ENCODE measurements around the gene LRR1.
"Not testable (repeated sequence)": the region's sequence is repeated elsewhere in the genome, so short reads cannot be mapped to it uniquely, and the experiment has no call there.

Gene LRR1

GRCh38 chr14:49586673-49587460, 11.9 kb upstream of the LRR1 start:
- peak; percentile 85 for DNase-seq

DNA sequence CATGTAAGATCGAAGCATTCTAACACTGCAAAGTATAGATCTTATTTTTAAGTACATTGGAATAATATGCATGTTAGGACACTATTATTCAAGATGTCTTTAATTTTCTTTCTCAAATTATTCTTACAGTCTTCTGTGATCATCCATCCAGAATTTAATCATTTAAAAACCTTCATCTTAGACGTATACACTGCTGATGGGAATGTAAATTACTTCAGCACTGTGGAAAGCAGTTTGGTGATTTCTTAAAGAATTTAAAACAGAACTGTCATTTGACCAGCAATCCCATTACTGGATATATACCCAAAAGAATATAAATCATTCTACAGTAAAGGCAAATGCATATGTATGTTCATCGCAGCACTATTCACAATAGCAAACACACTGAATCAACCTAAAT, 9.4 kb upstream of the LRR1 start:
- no peak for DNase-seq

- DNase-seq, result no peak
Observed at GRCh38 chr14:49593016-49593415, 5.7 kb upstream of the LRR1 start.

DNA sequence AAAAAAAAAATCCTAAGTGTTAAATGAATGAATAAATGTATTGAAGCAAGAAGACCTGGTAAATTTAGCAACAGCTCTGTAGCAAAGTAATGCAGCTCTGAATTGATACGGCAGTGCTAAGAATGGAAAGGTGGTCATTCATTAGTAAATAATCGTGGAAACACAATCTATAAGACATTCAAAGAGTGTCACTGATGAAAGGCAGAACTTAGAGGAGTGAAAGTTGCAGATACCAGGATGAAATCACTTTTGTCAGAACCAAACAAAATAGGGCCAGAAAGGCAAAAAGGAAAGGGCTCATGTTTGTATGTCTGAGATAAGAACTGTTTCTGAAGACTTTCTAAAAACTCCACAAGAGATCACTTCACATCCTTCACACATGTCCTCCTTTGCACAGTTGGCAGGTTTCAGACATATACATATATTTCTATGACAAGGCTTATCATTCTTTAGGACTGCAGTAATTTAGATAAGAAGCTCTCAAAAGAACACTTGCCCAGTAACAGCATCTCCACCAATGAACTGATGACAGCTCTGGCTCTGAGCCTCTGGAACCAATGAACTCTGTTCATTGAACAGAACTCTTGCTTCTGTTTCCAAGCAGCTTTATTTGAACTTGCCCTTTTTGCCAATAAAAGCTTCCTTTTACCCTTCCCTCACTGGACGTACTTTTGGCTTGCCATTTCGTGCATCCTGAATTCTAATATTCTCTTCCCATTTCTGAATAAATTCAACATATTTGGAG, 4.2 kb upstream of the LRR1 start:
- DNase-seq, result no peak

- DNase-seq, result no peak
Observed at GRCh38 chr14:49598189-49598484, 603 bp upstream of the LRR1 start.

GRCh38 chr14:49607583-49607982, 8.8 kb downstream of the LRR1 start:
- DNase-seq, result no peak

DNA sequence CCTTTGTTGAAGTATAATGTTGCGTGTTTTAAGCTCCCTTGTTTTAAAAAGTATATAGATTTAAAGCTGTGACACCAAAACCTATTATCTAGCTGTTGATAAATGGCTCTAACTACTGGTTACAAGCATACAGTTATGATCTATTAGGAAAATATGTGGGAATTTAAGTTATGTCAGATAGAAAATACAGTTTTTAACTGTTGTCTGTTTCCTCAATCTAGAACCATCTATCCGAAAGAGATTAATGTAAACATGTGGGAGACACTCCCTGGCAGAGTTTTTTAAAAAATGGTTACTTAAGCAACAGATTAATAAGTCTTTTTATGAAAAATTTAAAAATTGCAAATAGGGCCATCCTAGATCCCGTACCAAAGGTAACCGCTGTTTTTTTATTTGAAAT, 13.5 kb downstream of the LRR1 start:
- no peak for DNase-seq

GRCh38 chr14:49612671-49613070, 13.9 kb downstream of the LRR1 start:
- DNase-seq, result no peak

- no peak for DNase-seq
Observed at GRCh38 chr14:49614196-49614595, 15.5 kb downstream of the LRR1 start.

GRCh38 chr14:49615776-49616175, 17.0 kb downstream of the LRR1 start:
- DNase-seq, result no peak

GRCh38 chr14:49617852-49618519, 19.2 kb downstream of the LRR1 start:
- DNase-seq, result no peak

- DNase-seq, result not testable (repeated sequence)
Observed at GRCh38 chr14:49619273-49619672, 20.5 kb downstream of the LRR1 start.

- no peak for DNase-seq
Observed at GRCh38 chr14:49619730-49620129, 21.0 kb downstream of the LRR1 start.

GRCh38 chr14:49620182-49621113, 21.7 kb downstream of the LRR1 start, which contains the start of the genes MGAT2 and RPL36AL:
Gene MGAT2 (plus strand): TSS chr14:49620799. CDS start chr14:49621269, 470 bp downstream.
Gene RPL36AL (minus strand): TSS chr14:49620626. CDS start chr14:49619104, 1,522 bp downstream.
- peak; percentile 95 for DNase-seq

DNA sequence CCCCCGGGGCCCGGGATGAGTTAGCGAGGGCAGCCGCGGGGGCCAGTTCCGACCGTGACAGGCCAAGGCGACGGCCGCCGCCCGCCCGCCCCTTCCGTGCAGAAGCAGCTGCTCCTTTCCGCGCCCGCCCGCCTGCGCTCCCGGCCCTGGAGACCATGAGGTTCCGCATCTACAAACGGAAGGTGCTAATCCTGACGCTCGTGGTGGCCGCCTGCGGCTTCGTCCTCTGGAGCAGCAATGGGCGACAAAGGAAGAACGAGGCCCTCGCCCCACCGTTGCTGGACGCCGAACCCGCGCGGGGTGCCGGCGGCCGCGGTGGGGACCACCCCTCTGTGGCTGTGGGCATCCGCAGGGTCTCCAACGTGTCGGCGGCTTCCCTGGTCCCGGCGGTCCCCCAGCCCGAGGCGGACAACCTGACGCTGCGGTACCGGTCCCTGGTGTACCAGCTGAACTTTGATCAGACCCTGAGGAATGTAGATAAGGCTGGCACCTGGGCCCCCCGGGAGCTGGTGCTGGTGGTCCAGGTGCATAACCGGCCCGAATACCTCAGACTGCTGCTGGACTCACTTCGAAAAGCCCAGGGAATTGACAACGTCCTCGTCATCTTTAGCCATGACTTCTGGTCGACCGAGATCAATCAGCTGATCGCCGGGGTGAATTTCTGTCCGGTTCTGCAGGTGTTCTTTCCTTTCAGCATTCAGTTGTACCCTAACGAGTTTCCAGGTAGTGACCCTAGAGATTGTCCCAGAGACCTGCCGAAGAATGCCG, 22.6 kb downstream of the LRR1 start:
- no peak for DNase-seq

DNA sequence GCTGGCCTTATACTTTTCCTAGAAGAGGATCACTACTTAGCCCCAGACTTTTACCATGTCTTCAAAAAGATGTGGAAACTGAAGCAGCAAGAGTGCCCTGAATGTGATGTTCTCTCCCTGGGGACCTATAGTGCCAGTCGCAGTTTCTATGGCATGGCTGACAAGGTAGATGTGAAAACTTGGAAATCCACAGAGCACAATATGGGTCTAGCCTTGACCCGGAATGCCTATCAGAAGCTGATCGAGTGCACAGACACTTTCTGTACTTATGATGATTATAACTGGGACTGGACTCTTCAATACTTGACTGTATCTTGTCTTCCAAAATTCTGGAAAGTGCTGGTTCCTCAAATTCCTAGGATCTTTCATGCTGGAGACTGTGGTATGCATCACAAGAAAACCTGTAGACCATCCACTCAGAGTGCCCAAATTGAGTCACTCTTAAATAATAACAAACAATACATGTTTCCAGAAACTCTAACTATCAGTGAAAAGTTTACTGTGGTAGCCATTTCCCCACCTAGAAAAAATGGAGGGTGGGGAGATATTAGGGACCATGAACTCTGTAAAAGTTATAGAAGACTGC, 23.4 kb downstream of the LRR1 start:
- no peak for DNase-seq

- no peak for DNase-seq
Observed at GRCh38 chr14:49623387-49623786, 24.6 kb downstream of the LRR1 start.

- DNase-seq, result peak; percentile 72
Observed at GRCh38 chr14:49623941-49624839, 25.4 kb downstream of the LRR1 start.

- peak; percentile 95 for DNase-seq
Observed at GRCh38 chr14:49633640-49634546, 35.2 kb downstream of the LRR1 start.

All from CD4-positive, alpha-beta T cell treated with Interleukin-21 for 1 hour (primary cell).